Measurements from ENCODE around the gene FEZF2.

- TF ChIP-seq CTCF (IDR thresholded peaks at IDR 0.05) (no peak), EZH2 (IDR thresholded peaks at IDR 0.05) (no peak)
Observed at GRCh38 chr3:62365391-62366125, 7.8 kb downstream of the FEZF2 start.
